A549 treated with DMSO at 1 μM for 4 hours (cell line): Measurements from ENCODE around the gene MELK. TPM values are rescaled to one million over a fixed set of nuclear protein-coding genes. Genes with fewer than 3 reads are reported as not detected.

Source experiments
- total RNA-seq: library from RNA; stranded (reverse); fragments of 200-300 nt; extraction: Qiagen RNA extraction; gene quantifications from 5 replicates; pipeline ENCODE4 v1.2.3, GENCODE V29; 2022; ENCODE audit warnings: low read depth

The MELK gene
- 66.0 to 80.3 TPM (median 78.9 TPM) in 5 replicates for total RNA-seq

DNA sequence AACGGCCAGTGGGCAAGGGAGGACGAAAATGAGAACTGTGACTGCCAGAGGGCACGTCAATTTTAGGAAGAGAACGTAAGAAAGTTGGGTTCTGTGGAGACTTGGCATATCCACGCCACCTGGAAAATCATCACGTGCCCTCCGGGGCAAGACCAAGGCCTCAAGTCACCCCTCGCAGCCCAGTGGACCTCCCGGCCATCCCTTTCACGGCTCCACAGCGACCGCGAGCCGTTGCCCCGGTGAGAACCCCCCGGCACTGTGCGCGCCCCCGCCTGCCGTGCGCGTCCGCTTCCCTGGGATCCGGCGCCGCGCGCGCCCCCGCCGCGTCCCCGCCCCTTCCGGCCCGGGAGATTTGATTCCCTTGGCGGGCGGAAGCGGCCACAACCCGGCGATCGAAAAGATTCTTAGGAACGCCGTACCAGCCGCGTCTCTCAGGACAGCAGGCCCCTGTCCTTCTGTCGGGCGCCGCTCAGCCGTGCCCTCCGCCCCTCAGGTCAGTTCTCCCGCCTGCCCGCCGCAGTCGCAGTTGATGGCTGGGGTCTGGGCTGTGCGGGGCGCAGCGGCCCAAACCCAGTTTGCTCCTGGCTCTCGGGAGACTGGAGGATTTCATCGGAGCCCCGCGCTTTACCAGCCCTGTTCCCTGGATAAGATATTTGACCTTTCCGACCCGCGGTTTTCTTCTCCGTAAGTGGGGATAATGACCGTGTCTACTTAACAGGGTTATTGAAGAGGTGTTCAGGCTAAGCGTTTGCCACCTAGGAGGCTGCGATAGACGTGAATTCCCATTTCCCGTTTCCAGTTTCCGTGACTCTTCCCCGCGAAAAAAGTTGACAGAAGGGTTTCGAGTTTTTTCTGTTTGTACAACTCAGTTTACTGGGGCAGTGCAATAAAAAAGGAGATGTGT, at the start of gene MELK:
Gene MELK (plus strand): TSS at position 381 of the 904 bp plus-strand sequence. CDS start 8,787 bp downstream, outside the sequence.

Other genes with a start within 250 kb of the MELK start
- gene RNF38, start 172.6 kb upstream of the MELK start, total RNA-seq, result 7.9 to 10.6 TPM (median 9.8 TPM) in 5 replicates